ENCODE data around the gene SMIM1.

Gene SMIM1

GRCh38 chr1:3772715-3773571, at the start of gene SMIM1:
Gene SMIM1 (plus strand): TSS chr1:3772749. CDS start chr1:3775374, 2,625 bp downstream.
- DNase-seq (ENCODE audit: low spot score), result no peak

GRCh38 chr1:3722846-3723245, 49.7 kb upstream of the SMIM1 start:
- DNase-seq (ENCODE audit: low spot score), result no peak

- DNase-seq (ENCODE audit: low spot score), result peak; percentile 58
Observed at GRCh38 chr1:3724416-3725030, 48.0 kb upstream of the SMIM1 start.

GRCh38 chr1:3725366-3725765, 47.2 kb upstream of the SMIM1 start:
- DNase-seq (ENCODE audit: low spot score), result no peak

GRCh38 chr1:3727042-3727824, 45.3 kb upstream of the SMIM1 start:
- no peak for DNase-seq (ENCODE audit: low spot score)

GRCh38 chr1:3727825-3728776, 44.4 kb upstream of the SMIM1 start:
- DNase-seq (ENCODE audit: low spot score), result no peak

GRCh38 chr1:3729594-3730542, 42.7 kb upstream of the SMIM1 start:
- DNase-seq (ENCODE audit: low spot score), result no peak

- DNase-seq (ENCODE audit: low spot score), result no peak
Observed at GRCh38 chr1:3730543-3731247, 41.9 kb upstream of the SMIM1 start.

- DNase-seq (ENCODE audit: low spot score), result no peak
Observed at GRCh38 chr1:3731583-3732433, 40.7 kb upstream of the SMIM1 start.

GRCh38 chr1:3732434-3733093, 40.0 kb upstream of the SMIM1 start:
- no peak for DNase-seq (ENCODE audit: low spot score)

- no peak for DNase-seq (ENCODE audit: low spot score)
Observed at GRCh38 chr1:3733094-3733882, 39.3 kb upstream of the SMIM1 start.

- no peak for DNase-seq (ENCODE audit: low spot score)
Observed at GRCh38 chr1:3733883-3734589, 38.5 kb upstream of the SMIM1 start.

- DNase-seq (ENCODE audit: low spot score), result no peak
Observed at GRCh38 chr1:3734602-3735001, 37.9 kb upstream of the SMIM1 start.

GRCh38 chr1:3735027-3735681, 37.4 kb upstream of the SMIM1 start:
- DNase-seq (ENCODE audit: low spot score), result no peak

- DNase-seq (ENCODE audit: low spot score), result no peak
Observed at GRCh38 chr1:3735688-3736087, 36.9 kb upstream of the SMIM1 start.

GRCh38 chr1:3736131-3736561, 36.4 kb upstream of the SMIM1 start:
- no peak for DNase-seq (ENCODE audit: low spot score)
